ACHN (cell line): ENCODE data around the gene ARID3B.
A peak's percentile ranks its signal among the peaks of the same experiment; 100 is the strongest.
"Not testable (repeated sequence)": the region's sequence is repeated elsewhere in the genome, so short reads cannot be mapped to it uniquely, and the experiment has no call there.

Experiments used
- DNase-seq: peaks from one replicate; pipeline ENCODE4 v3.0.0-alpha.2; 2015
- in situ Hi-C: cut with HindIII; loops from 2 replicates; pipeline ENCODE4 v1.10.0; 2017; ENCODE audit warnings: low sequenced_read_pairs, low pct_ligation_motif_present, low pct_unique_long_range_greater_than_20kb

The ARID3B gene

GRCh38 chr15:74593122-74593521 is 52.1 kb downstream of the ARID3B start:
- in situ Hi-C loops = no loop called here
- no peak for DNase-seq

DNA sequence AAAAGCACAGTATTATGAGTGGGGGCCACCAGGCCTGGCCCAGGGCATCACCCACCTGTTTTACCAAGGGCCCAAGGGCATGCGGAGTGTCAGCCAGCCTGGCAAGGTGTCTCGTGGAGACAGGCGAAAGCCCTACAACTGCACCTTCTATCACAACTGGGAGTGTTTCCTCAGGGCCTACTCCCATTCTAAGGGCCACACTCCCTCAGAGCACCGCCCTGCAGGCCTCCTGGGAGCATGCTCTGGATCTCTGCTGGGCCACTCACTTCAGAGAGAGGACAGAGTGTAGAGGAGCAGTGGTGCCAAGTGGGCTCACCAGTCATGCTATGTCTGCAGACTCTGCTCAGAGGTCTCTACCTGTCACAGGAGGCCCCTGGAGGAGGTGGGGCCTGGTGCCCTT is 53.4 kb downstream of the ARID3B start:
- in situ Hi-C loops = no loop called here
- no peak for DNase-seq

- DNase-seq = no peak
- in situ Hi-C loops = no loop called here
These were observed 54.3 kb downstream of the ARID3B start for GRCh38 chr15:74595271-74595670.

DNA sequence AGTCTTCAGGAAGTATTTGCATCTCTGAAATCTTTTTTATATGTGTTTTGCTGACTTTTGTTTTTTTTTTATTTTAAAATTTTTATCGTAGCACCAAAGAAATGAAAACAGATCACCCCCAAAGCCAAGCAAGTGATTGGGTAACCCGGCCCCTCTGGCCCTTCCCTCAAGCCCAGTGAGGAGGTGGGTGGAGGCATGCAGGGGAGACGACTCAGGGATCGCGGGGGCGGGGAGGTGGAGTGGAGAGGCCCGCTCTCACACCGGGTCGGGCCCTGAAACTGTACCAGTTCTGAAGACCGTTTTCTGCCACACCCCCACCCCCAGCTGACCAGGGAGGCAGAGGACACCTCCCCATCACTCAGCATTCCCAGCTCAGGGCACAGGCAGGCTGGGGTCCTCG is 55.7 kb downstream of the ARID3B start:
- DNase-seq, in situ Hi-C loops: not testable (repeated sequence)

GRCh38 chr15:74597146-74597705 is 56.2 kb downstream of the ARID3B start:
- in situ Hi-C loops = not testable (repeated sequence)

GRCh38 chr15:74598126-74598842 is 57.3 kb downstream of the ARID3B start:
- DNase-seq = peak; percentile 88
- in situ Hi-C loops = no loop called here

More at GRCh38 chr15:74597146-74597705, 56.2 kb downstream of the ARID3B start:
- not testable (repeated sequence) for DNase-seq

DNA sequence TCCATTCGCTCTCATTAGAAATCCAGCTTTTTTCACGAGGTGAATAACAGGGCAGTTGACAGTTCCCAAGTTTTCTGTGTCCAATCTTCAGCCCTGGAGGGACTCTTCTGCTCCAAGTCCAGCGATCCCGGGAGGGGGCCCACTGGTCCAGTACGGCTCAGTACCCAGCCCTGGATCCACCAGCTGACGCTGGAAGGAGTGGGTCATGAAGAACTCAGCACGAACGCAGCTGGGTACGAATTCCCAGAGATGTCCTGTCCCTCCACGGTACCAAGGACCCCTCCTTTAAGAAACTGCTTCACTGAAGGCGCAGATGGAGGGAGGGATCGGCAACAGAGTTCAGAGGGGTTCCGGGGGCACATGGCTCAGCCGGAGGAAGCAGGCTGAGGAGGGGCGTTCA is 58.1 kb downstream of the ARID3B start:
- in situ Hi-C loops = no loop called here
- no peak for DNase-seq

DNA sequence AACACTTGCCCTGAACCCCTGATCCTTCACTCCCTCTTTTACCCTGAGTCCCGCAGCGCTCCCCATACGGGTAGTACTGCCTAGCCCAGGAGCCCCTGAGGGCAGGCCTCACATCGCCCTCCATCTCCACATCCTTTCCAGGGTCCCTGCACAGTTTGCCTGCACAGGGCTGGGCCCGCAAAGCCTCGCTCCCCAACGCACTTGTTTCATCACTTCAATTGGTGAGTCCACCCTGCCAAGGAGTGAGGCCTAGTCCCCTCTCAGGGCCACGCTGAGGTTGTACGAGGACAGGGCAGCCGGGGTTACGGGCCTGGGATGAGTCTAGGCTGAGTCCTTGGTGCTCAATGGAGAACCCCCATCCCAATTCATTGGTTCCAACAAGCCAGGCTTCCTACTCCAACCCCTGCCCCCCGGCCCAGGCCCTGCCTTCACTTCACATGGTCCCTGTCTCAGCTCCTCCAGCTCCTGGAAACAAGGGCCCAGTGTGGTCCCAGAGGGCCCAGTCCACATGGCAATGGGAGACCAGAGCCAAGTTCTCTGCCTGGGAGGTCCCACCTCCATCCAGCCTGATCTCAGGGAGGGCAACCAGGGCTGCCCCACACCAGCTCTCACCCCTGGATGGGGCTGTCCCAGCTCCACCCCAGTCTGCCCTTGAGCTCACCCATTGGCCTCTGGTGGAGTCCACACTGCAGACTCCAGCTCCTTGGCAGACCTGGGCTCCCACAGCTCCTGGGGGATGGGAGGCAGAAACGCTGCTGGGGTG is 62.2 kb downstream of the ARID3B start:
- in situ Hi-C loops = no loop called here
- no peak for DNase-seq

- DNase-seq = no peak
- in situ Hi-C loops = no loop called here
These were observed 63.0 kb downstream of the ARID3B start for GRCh38 chr15:74603789-74604705.

DNA sequence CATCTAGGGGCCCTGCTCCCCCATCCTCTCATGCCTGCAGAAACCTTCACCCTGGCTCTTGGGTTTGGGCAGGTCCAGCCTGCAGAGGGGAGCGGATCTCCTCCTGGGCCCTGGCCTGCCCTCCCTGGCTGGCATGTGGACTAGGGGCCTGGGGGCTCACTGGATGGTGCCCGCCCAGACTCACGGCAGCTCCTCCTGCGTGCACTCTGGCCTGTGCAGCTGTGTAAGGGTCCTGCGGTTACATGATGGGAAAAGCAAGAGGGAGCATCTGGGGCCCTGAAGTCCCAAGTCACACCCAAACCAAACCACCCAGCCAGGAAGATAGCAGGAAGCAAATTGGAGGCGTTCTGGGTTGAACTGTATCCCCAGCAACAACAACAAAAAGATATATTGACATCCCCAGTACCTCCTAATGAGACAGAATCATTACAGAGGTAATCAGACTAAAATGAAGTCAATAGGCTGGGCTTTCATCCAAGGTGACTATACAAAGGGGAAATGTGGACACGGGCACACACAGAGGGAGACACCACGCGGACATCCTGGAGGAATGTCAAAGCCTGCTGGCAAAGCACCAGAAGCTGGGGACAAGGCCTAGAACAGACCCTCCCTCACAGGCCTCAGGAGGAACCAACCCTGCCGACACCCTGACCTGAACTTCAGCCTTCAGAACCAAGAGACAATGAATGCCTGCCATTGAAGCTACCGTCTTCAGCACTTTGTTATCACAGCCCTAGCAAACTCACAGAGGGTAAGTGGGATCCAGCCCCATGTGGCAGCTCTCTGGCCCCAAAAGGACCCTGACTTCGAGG is 64.2 kb downstream of the ARID3B start:
- no peak for DNase-seq
- in situ Hi-C loops = no loop called here

- in situ Hi-C loops = no loop called here
- no peak for DNase-seq
These were observed 64.8 kb downstream of the ARID3B start for GRCh38 chr15:74605795-74606150.

DNA sequence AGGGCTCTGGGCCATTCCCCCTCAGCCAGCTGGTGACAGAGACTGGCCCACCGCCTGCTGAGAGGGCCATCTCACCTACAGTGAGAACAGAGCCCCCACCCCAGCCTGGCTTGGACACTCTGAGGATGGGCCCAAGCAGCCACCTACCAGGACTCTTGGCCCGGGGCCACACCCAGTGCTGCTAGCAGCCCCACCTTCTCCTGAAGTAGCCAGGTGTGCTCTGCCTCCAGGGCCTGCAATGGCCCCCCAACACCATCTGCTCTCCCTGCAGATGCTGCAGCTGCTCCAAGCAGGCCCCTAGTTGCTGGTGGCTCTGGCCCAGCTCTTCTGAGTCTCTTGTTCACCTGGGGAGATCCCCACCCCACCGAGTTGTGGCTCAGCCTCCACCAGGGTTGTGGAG is 67.8 kb downstream of the ARID3B start:
- in situ Hi-C loops = no loop called here
- no peak for DNase-seq

GRCh38 chr15:74609938-74610301 is 68.9 kb downstream of the ARID3B start:
- in situ Hi-C loops = no loop called here

GRCh38 chr15:74610302-74610951 is 69.4 kb downstream of the ARID3B start:
- in situ Hi-C loops = no loop called here
- DNase-seq = no peak

More at GRCh38 chr15:74609938-74610301, 68.9 kb downstream of the ARID3B start:
- DNase-seq = no peak

DNA sequence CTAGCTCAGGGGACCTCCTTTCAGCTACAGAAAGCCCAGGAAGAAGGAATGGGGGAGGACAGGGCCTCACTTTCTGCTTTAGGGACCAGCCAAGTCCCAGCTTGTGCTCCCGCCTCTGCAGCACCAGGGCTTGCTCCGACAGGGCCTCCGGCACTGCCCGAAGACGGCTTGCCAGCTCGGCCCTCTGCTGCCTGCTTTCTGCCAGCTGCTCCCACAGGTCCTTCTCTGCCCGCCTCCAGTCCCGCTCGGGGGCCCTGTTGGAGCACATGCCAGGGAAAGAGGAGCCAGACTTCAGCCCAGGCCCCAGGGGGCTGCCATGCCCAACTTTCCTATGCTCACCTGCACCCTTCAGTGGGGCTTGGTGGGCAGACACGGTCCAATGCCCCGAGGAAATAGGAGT is 70.3 kb downstream of the ARID3B start:
- in situ Hi-C loops = no loop called here

GRCh38 chr15:74611834-74612233 is 70.8 kb downstream of the ARID3B start:
- in situ Hi-C loops = no loop called here
- DNase-seq = no peak

More for the DNA sequence above, 70.3 kb downstream of the ARID3B start:
- DNase-seq = no peak

- in situ Hi-C loops = no loop called here
These were observed 71.7 kb downstream of the ARID3B start for GRCh38 chr15:74612677-74613076.

More at GRCh38 chr15:74612677-74613076, 71.7 kb downstream of the ARID3B start:
- no peak for DNase-seq
